HFF-Myc (cell line): ENCODE measurements around the gene SETDB1.

Experiments used
- DNase-seq: peaks from one replicate; pipeline ENCODE4 v3.0.0-alpha.2; 2011; ENCODE audit warnings: low read depth; ENCODE audit errors: extremely low read depth
- H3K4me3 ChIP-seq: replicated peaks from 2 replicates; pipeline ENCODE4 v1.5.1; 2011; ENCODE audit warnings: low read depth, mild to moderate bottlenecking, control low read depth, low read length
- CTCF ChIP-seq: IDR thresholded peaks from 2 replicates; pipeline ENCODE4 v1.5.1; 2012; ENCODE audit warnings: mild to moderate bottlenecking, low read depth, low read length, control low read depth; ENCODE audit errors: missing control alignments

SETDB1 gene

GRCh38 chr1:150981177-150981804, 55.1 kb downstream of the SETDB1 start:
- no peak overlapping the region for H3K4me3 ChIP-seq
- no peak for DNase-seq
- TF ChIP-seq CTCF: no peak

GRCh38 chr1:150981805-150982712, 55.9 kb downstream of the SETDB1 start, which contains the start of gene ANXA9:
Gene ANXA9 (plus strand): TSS chr1:150982292. CDS start chr1:150983106, 814 bp downstream.
- H3K4me3 ChIP-seq: no peak within 1 kb of the TSS
- DNase-seq: no peak
- TF ChIP-seq CTCF: no peak

GRCh38 chr1:150985179-150985825, 59.1 kb downstream of the SETDB1 start:
- DNase-seq: no peak
- no peak for TF ChIP-seq CTCF
- no peak overlapping the region for H3K4me3 ChIP-seq

GRCh38 chr1:150987924-150988323, 61.8 kb downstream of the SETDB1 start:
- H3K4me3 ChIP-seq: no peak overlapping the region
- TF ChIP-seq CTCF: no peak
- DNase-seq: no peak

GRCh38 chr1:150992626-150993025, 66.5 kb downstream of the SETDB1 start:
- DNase-seq: no peak
- H3K4me3 ChIP-seq: no peak overlapping the region
- no peak for TF ChIP-seq CTCF

- no peak overlapping the region for H3K4me3 ChIP-seq
- no peak for TF ChIP-seq CTCF
- DNase-seq: no peak
Measured at GRCh38 chr1:150994248-150994647, 68.1 kb downstream of the SETDB1 start.
